ENCODE measurements around the gene IFNG-AS1.

DNA sequence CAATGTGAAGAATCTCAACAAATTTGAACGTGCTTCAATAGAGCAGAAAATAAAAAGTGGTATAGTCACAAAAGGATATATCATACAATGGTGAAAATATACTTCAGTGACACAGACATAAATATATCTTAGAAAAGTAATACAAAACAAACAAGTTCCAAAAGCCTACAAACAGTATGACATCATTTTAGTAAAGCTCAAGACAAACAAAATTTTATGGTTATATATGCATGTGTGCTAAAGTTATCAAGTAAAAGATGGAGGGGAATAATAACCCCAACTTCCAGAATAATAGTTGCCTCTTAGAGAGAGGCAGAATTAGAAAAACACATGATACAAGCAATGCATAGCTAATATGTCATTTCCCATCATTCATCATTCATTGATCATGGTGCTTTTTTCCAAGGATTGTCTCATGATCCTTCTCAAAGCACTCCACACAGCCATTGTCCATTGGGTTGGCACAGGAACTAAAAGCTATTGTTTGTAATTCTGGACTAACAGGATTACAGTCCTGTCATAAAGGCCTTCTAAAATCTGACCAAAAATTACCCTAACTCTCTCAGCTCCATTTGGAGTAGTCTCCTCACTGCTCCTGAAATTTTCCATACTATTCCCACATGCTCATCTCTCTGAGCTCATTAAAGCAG is 59.5 kb downstream of the IFNG-AS1 start:
- no peak for TF ChIP-seq POLR2A (IDR thresholded peaks at IDR 0.05)
- TF ChIP-seq, protein P1, sequence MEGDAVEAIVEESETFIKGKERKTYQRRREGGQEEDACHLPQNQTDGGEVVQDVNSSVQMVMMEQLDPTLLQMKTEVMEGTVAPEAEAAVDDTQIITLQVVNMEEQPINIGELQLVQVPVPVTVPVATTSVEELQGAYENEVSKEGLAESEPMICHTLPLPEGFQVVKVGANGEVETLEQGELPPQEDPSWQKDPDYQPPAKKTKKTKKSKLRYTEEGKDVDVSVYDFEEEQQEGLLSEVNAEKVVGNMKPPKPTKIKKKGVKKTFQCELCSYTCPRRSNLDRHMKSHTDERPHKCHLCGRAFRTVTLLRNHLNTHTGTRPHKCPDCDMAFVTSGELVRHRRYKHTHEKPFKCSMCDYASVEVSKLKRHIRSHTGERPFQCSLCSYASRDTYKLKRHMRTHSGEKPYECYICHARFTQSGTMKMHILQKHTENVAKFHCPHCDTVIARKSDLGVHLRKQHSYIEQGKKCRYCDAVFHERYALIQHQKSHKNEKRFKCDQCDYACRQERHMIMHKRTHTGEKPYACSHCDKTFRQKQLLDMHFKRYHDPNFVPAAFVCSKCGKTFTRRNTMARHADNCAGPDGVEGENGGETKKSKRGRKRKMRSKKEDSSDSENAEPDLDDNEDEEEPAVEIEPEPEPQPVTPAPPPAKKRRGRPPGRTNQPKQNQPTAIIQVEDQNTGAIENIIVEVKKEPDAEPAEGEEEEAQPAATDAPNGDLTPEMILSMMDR (IDR thresholded peaks at IDR 0.05 in 4 of 5, conservative IDR thresholded peaks at IDR 0.05 in 1 of 5) = no peak
